Measurements from ENCODE around the gene STK11IP. TPM values are rescaled to one million over a fixed set of nuclear protein-coding genes. Genes with fewer than 3 reads are reported as not detected.

The STK11IP gene
- total RNA-seq, 1 experiment from 2014 or later: 11.7 TPM

DNA sequence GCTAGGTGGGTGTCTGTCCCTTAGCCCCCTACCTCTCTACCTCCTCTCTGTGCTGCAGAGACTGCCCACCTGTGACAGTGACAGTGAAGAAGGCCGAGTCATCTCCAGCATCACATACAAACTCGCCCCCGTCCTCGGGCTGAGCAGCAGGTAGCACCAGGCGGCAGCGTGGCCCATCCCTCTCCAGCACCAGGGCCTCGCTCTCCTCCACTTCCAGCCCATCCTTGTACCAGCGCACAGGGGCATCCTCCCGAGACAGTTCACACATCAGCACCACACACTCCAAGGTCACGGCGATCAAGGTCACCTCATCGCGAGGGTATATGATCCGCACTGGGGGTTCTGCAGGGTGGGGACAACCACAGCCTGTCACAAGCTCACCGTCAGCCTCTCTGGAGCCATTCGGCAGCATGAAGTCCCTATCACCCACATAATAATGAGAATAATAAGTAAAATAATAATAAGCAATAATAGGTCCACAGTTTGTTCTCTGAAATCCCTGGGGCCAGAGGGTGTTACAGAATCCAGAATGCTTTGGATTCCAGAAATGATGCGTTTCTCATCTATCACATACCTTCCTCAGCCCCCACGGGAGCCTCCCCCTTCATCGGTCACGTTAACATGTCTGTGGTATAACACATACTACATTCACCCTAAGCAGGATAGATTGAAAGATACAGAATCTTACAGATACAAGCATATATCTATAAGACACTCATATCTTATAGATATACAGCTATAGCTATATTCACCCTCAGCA lies 38.3 kb upstream of the STK11IP start:
- H3K9me3 ChIP-seq (replicated peaks): no peaks in the 10 kb centered on the region
- H3K27me3 ChIP-seq (replicated peaks): no peaks in the 10 kb centered on the region
- no peaks in the 10 kb centered on the region for H3K4me1 ChIP-seq (replicated peaks)
- no peaks in the 10 kb centered on the region; the same call in 1 of the 2 replicates for H3K36me3 ChIP-seq
- H3K27ac ChIP-seq: no peak overlapping the region
- DNase-seq (ENCODE audit: low read depth in 1 of 2, low spot score in 2 of 2): no peak
- no peak overlapping the region for H3K4me3 ChIP-seq

DNA sequence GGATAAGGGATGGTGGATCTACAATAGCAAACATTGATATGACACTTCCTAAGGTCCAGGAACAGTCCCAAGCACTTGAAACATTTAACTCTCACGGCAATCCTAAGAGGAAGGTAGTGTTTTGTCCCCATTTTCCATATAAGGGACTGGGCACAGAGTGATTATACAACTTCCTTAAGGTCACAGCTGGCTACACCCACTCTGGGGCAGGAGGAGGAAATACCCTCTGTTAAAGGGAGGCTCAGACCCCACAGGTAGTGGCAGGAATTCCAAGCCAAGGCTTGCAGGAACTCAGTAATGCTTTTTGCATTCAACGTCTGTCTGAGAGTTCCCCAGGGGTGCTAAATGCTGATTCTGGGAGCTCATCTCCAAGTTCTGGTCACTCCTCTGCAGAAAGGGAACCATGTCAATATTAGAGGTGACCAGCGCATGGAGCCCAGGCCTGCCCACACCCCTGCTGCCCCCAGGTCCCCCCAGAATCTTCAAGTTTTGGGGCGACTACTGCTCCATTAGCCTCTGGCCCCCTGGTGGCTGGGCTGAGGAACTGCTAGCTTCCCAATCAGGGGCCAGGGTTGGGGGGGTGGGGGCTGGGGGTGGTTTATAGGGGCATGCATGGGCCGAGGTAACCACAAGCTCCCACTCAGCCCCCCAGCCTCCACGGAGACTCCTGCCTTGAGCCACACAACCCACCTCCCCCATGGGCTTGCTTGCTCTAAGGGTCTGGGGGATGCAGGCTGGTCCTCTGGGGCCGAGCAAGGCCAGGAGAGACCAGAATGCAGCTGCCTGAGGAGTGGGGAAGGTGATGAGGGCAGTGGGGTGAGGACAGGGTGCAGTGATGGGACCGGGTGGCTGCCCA lies 37.4 kb upstream of the STK11IP start:
- no peaks in the 10 kb centered on the region; the same call in 1 of the 2 replicates for H3K36me3 ChIP-seq
- H3K27me3 ChIP-seq (replicated peaks): no peaks in the 10 kb centered on the region
- H3K4me1 ChIP-seq (replicated peaks): no peaks in the 10 kb centered on the region
- no peak overlapping the region for H3K4me3 ChIP-seq
- H3K27ac ChIP-seq: no peak overlapping the region
- no peak for DNase-seq (ENCODE audit: low read depth in 1 of 2, low spot score in 2 of 2)
- no peaks in the 10 kb centered on the region for H3K9me3 ChIP-seq (replicated peaks)

DNA sequence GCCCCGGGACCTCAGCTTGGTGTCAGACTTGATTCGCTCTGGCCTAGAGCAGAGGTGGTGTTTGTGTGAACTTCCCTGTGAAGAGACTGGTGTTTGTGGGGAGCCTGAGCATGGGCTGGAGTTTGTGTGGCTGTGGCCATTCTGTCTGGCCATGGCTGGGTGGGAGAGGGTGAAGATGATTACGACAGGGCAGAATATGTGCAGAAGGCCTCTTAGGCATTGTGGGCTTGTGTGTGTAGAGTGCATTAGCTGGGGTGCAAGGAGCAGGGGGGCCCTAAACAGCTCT lies 36.8 kb upstream of the STK11IP start:
- no peak overlapping the region for H3K27ac ChIP-seq
- no peaks in the 10 kb centered on the region for H3K4me1 ChIP-seq (replicated peaks)
- no peak overlapping the region for H3K4me3 ChIP-seq
- no peaks in the 10 kb centered on the region for H3K9me3 ChIP-seq (replicated peaks)
- no peaks in the 10 kb centered on the region for H3K27me3 ChIP-seq (replicated peaks)
- DNase-seq (ENCODE audit: low read depth in 1 of 2, low spot score in 2 of 2): no peak
- peaks cover under 1% of the 10 kb centered on the region; the same call in 1 of the 2 replicates for H3K36me3 ChIP-seq

- no peak overlapping the region for H3K4me3 ChIP-seq
- no peaks in the 10 kb centered on the region for H3K4me1 ChIP-seq (replicated peaks)
- H3K36me3 ChIP-seq: peaks cover 4% of the 10 kb centered on the region; the same call in 1 of the 2 replicates
- no peak for DNase-seq (ENCODE audit: low read depth in 1 of 2, low spot score in 2 of 2)
- H3K27ac ChIP-seq: no peak overlapping the region
- H3K27me3 ChIP-seq (replicated peaks): no peaks in the 10 kb centered on the region
- H3K9me3 ChIP-seq (replicated peaks): no peaks in the 10 kb centered on the region
These were observed 36.2 kb upstream of the STK11IP start for GRCh38 chr2:219561179-219562048.

DNA sequence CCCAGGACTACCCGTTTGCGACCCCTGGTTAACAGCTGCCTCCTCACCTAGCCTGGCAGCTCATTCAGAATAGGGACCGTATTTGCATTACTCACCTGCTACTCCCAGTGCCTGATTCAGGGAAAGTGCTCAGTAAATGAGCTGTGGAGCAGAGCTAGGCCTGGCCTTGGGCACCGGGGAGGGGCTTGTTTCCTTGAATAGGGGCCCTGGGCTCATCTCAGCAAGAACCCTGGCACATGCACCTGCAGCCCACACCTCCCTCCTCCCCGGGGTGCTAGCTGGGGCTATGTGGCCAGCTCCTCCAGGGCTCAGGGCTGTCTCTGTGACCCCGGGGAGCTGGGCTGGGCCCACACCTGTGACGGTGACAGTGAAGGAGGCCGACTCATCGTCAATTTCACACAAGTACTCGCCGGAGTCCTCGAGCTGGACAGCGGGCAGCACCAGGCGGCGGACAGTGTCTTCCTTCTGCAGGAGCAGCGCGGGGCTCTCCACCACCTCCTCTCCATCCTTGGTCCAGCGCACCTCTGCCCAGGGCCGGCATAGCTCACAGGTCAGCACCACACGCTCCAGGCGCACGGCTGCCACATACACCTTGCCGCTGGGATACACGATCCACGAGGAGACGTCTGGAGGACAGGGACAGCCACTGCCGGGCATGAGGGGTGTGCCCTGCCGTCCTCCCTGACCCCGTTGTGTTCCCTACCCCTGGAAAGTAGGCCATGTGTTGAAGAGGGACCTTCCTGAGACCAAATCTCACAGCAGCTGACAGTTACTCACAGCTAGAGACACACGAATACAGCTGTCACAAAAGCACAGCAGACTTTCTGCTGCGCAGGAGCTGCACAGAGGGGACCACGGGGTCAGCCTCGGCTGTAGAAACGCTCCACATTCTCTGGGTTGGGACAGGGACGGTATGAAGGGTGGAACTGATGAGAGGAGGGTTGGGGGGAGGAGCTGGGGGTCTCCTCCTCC lies 35.3 kb upstream of the STK11IP start:
- Histone ChIP-seq H3K36me3 (peaks cover 11% of the 10 kb centered on the region), H3K9me3 (replicated peaks) (no peaks in the 10 kb centered on the region), H3K27me3 (replicated peaks) (no peaks in the 10 kb centered on the region), H3K4me1 (replicated peaks) (no peaks in the 10 kb centered on the region), H3K27ac (no peak overlapping the region), H3K4me3 (no peak overlapping the region)
- DNase-seq (ENCODE audit: low read depth in 1 of 2, low spot score in 2 of 2): no peak

- peaks cover 22% of the 10 kb centered on the region for H3K36me3 ChIP-seq
- H3K4me1 ChIP-seq (replicated peaks): no peaks in the 10 kb centered on the region
- no peaks in the 10 kb centered on the region for H3K9me3 ChIP-seq (replicated peaks)
- no peak overlapping the region for H3K4me3 ChIP-seq
- no peaks in the 10 kb centered on the region for H3K27me3 ChIP-seq (replicated peaks)
- H3K27ac ChIP-seq: no peak overlapping the region
- no peak for DNase-seq (ENCODE audit: low read depth in 1 of 2, low spot score in 2 of 2)
These were observed 34.3 kb upstream of the STK11IP start for GRCh38 chr2:219563271-219563928.

GRCh38 chr2:219565130-219566080 lies 32.3 kb upstream of the STK11IP start:
- Histone ChIP-seq H3K4me3 (no peak overlapping the region), H3K9me3 (replicated peaks) (0 out of 2 replicates have a peak, but pooled peaks cover 3% of the 10 kb centered on the region), H3K4me1 (replicated peaks) (peaks cover 5% of the 10 kb centered on the region), H3K36me3 (peaks cover 38% of the 10 kb centered on the region), H3K27me3 (replicated peaks) (no peaks in the 10 kb centered on the region), H3K27ac (no peak overlapping the region)
- no peak for DNase-seq (ENCODE audit: low read depth in 1 of 2, low spot score in 2 of 2)

GRCh38 chr2:219566640-219567039 lies 31.0 kb upstream of the STK11IP start:
- peaks cover 14% of the 10 kb centered on the region for H3K4me1 ChIP-seq (replicated peaks)
- 0 out of 2 replicates have a peak, but pooled peaks cover 3% of the 10 kb centered on the region for H3K9me3 ChIP-seq (replicated peaks)
- no peak overlapping the region for H3K4me3 ChIP-seq
- DNase-seq (ENCODE audit: low read depth in 1 of 2, low spot score in 2 of 2): no peak
- no peaks in the 10 kb centered on the region for H3K27me3 ChIP-seq (replicated peaks)
- no peak overlapping the region for H3K27ac ChIP-seq
- peaks cover 44% of the 10 kb centered on the region for H3K36me3 ChIP-seq

DNA sequence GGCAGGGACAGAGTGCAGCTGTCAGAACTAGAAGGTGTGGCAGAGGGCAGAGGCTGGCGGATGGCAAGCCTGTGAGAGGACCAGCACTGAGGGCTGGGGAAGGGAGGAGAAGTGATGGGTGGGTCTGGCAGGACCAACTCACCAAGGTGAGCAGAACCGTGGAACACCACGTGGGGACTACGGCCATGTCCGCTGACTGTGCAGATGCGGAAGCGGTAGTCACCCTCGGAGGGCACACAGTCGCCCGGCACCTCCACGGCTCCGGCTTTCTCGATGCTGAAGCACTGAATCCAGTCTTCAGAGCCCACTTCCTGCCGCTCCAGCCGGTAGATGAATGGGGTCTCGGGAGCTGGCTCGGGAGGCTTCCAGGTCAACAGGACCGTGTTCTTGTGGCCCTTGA lies 30.5 kb upstream of the STK11IP start:
- H3K36me3 ChIP-seq: peaks cover 44% of the 10 kb centered on the region
- peaks cover 18% of the 10 kb centered on the region for H3K4me1 ChIP-seq (replicated peaks)
- 0 out of 2 replicates have a peak, but pooled peaks cover 3% of the 10 kb centered on the region for H3K9me3 ChIP-seq (replicated peaks)
- no peak overlapping the region for H3K4me3 ChIP-seq
- no peaks in the 10 kb centered on the region for H3K27me3 ChIP-seq (replicated peaks)
- no peak for DNase-seq (ENCODE audit: low read depth in 1 of 2, low spot score in 2 of 2)
- no peak overlapping the region for H3K27ac ChIP-seq

- H3K4me3 ChIP-seq: no peak overlapping the region
- H3K36me3 ChIP-seq: peaks cover 44% of the 10 kb centered on the region
- H3K4me1 ChIP-seq (replicated peaks): peaks cover 18% of the 10 kb centered on the region
- H3K27me3 ChIP-seq (replicated peaks): no peaks in the 10 kb centered on the region
- H3K9me3 ChIP-seq (replicated peaks): 0 out of 2 replicates have a peak, but pooled peaks cover 3% of the 10 kb centered on the region
- no peak for DNase-seq (ENCODE audit: low read depth in 1 of 2, low spot score in 2 of 2)
- H3K27ac ChIP-seq: no peak overlapping the region
These were observed 29.8 kb upstream of the STK11IP start for GRCh38 chr2:219567791-219568361.

DNA sequence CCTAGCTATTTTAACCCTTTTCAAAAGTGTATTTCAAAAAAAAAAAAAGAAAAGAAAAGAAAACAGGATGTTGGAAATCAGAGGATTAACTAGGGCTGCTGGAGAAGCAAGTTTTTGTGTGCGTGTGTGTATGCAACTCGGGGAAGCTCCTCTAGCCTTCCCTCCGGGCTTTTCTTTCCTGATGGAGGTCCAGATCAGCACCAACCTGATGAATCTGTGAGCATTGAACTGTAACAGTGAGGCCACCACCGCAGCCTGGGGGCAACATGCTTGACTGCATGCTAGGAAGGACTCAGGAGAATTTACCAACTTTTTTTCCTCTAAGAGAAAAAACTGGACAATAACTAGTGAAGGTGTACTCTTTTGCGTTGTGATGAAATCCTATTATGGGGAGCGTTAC lies 28.6 kb upstream of the STK11IP start:
- H3K4me1 ChIP-seq (replicated peaks): peaks cover 18% of the 10 kb centered on the region
- no peak overlapping the region for H3K27ac ChIP-seq
- DNase-seq (ENCODE audit: low read depth in 1 of 2, low spot score in 2 of 2): no peak
- H3K4me3 ChIP-seq: no peak overlapping the region
- peaks cover 44% of the 10 kb centered on the region for H3K36me3 ChIP-seq
- 0 out of 2 replicates have a peak, but pooled peaks cover 3% of the 10 kb centered on the region for H3K9me3 ChIP-seq (replicated peaks)
- no peaks in the 10 kb centered on the region for H3K27me3 ChIP-seq (replicated peaks)

All from SJSA1 (cell line).